IMR-90 (cell line): Measurements from ENCODE around the gene KRTAP9-6.

Experiments used
- BHLHE40 ChIP-seq: fragments of 150-350 bp; IDR thresholded peaks from 2 replicates; pipeline ENCODE4 v1.6.1; 2016; ENCODE audit warnings: mild to moderate bottlenecking, low read depth, low read length
- CEBPB ChIP-seq: IDR thresholded peaks from 2 replicates; pipeline ENCODE4 v1.6.1; 2012; ENCODE audit warnings: low read depth, low read length, improper control_type of control experiment
- CHD1 ChIP-seq: IDR thresholded peaks from 2 replicates; pipeline ENCODE4 v1.6.1; 2012; ENCODE audit warnings: low read depth, low read length, improper control_type of control experiment
- CTCF ChIP-seq: conservative IDR thresholded peaks from 2 replicates; pipeline ENCODE4 v1.5.1; 2012; ENCODE audit warnings: mild to moderate bottlenecking, low read depth, low read length, improper control_type of control experiment
- MAFK ChIP-seq: IDR thresholded peaks from 2 replicates; pipeline ENCODE4 v1.6.1; 2012; ENCODE audit warnings: low read depth, low read length, improper control_type of control experiment
- MAZ ChIP-seq: IDR thresholded peaks from 2 replicates; pipeline ENCODE4 v1.6.1; 2012; ENCODE audit warnings: low read depth, mild to moderate bottlenecking, low read length, improper control_type of control experiment, moderate library complexity, borderline replicate concordance
- MXI1 ChIP-seq: IDR thresholded peaks from 2 replicates; pipeline ENCODE4 v1.6.1; 2012; ENCODE audit warnings: low read depth, mild to moderate bottlenecking, low read length, moderate library complexity, borderline replicate concordance
- NFE2L2 ChIP-seq: fragments of 150-350 bp; IDR thresholded peaks from 2 replicates; pipeline ENCODE4 v1.6.1; 2016; ENCODE audit warnings: low read depth, mild to moderate bottlenecking, low read length
- POLR2A ChIP-seq: IDR thresholded peaks from 2 replicates; pipeline ENCODE4 v1.6.1; 2012; ENCODE audit warnings: mild to moderate bottlenecking, low read depth, low read length
- RAD21 ChIP-seq: IDR thresholded peaks from 2 replicates; pipeline ENCODE4 v1.6.1; 2012; ENCODE audit warnings: low read length, improper control_type of control experiment
- RFX5 ChIP-seq: IDR thresholded peaks from 2 replicates; pipeline ENCODE4 v1.8.0; 2012; ENCODE audit warnings: low read depth, mild to moderate bottlenecking, low read length, moderate library complexity
- SMC3 ChIP-seq: fragments of 150-350 bp; IDR thresholded peaks from 2 replicates; pipeline ENCODE4 v1.6.1; 2016; ENCODE audit warnings: low read depth, mild to moderate bottlenecking, antibody characterized with exemption, low read length, moderate library complexity
- TF ChIP-seq, protein P1 (sequence below): fragments of 150-350 bp; IDR thresholded peaks from 2 replicates; pipeline ENCODE4 v1.6.1; 2017; ENCODE audit warnings: mild to moderate bottlenecking, antibody characterized with exemption, low read length, low read depth
- TF ChIP-seq, protein P2 (sequence below): fragments of 150-350 bp; IDR thresholded peaks from 2 replicates; pipeline ENCODE4 v1.6.1; 2016; ENCODE audit warnings: low read depth, mild to moderate bottlenecking, low read length, moderate library complexity, borderline replicate concordance

DNA sequence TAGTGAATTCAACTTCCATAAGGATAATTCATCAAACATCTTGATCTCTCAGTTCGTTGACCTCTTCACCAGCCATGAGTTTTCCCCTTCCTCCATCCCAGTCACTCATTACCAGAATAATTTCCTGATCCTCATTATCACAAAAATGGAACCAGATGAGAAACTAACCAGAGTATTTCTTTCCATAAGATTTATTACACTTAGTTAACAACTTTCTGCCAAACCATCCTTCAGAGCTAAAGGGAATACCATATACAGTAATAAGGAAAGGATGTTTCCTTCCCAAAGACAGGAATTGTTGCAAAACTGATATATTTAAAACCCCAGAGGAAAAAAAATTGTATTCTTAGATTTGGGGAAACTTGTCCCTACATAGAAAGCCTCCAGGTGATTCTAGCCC, 28.8 kb downstream of the KRTAP9-6 start:
- TF ChIP-seq CTCF, result no peak
- TF ChIP-seq POLR2A, result no peak
- no peak for TF ChIP-seq SMC3
- TF ChIP-seq RAD21, result no peak
- TF ChIP-seq RFX5, result no peak
- TF ChIP-seq CEBPB, result no peak
- TF ChIP-seq, protein P1, sequence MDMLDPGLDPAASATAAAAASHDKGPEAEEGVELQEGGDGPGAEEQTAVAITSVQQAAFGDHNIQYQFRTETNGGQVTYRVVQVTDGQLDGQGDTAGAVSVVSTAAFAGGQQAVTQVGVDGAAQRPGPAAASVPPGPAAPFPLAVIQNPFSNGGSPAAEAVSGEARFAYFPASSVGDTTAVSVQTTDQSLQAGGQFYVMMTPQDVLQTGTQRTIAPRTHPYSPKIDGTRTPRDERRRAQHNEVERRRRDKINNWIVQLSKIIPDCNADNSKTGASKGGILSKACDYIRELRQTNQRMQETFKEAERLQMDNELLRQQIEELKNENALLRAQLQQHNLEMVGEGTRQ, result no peak
- no peak for TF ChIP-seq NFE2L2
- no peak for TF ChIP-seq MAZ
- TF ChIP-seq CHD1, result no peak
- no peak for TF ChIP-seq BHLHE40
- no peak for TF ChIP-seq MXI1
- no peak for TF ChIP-seq MAFK
- TF ChIP-seq, protein P2, sequence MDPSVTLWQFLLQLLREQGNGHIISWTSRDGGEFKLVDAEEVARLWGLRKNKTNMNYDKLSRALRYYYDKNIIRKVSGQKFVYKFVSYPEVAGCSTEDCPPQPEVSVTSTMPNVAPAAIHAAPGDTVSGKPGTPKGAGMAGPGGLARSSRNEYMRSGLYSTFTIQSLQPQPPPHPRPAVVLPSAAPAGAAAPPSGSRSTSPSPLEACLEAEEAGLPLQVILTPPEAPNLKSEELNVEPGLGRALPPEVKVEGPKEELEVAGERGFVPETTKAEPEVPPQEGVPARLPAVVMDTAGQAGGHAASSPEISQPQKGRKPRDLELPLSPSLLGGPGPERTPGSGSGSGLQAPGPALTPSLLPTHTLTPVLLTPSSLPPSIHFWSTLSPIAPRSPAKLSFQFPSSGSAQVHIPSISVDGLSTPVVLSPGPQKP, result no peak
